Right ventricle myocardium inferior (tissue), 1 donor: ENCODE data around the gene INHBE. TPM values are rescaled to one million over a fixed set of nuclear protein-coding genes. Genes with fewer than 3 reads are reported as not detected.
"Not testable (repeated sequence)": the region's sequence is repeated elsewhere in the genome, so short reads cannot be mapped to it uniquely, and the experiment has no call there.

Source experiments
- ATAC-seq: fragments of 200-7000 bp; cut with Tn5 transposase; one replicate; pipeline ENCODE4 v1.9.1; 2020; ENCODE audit warnings: mild to moderate bottlenecking, moderate library complexity
- DNase-seq: peaks from one replicate; pipeline ENCODE4 v3.0.0; 2021; ENCODE audit errors: missing footprints
- intact Hi-C: fragments of 100-400 bp; cut with DNase I; formaldehyde crosslinking; loops from one replicate; pipeline ENCODE4 v1.11.0; 2022
- long read RNA-seq: library from polyadenylated mRNA; unstranded; transcript quantifications from one replicate; pipeline ENCODE4 v2.0.0, GENCODE V29; 2021
- total RNA-seq: library from RNA; stranded (reverse); fragmentation: NEBNext Ultra II Directional; extraction: Animal tissue kit (Norgen Biotek cat#: 25700); gene quantifications from one replicate; pipeline ENCODE4 v1.2.1, GENCODE V29; 2021
- donor health status: DM: no; HTN: yes; CAD: no; lungs with severe emphysema.

Gene INHBE, protein sequence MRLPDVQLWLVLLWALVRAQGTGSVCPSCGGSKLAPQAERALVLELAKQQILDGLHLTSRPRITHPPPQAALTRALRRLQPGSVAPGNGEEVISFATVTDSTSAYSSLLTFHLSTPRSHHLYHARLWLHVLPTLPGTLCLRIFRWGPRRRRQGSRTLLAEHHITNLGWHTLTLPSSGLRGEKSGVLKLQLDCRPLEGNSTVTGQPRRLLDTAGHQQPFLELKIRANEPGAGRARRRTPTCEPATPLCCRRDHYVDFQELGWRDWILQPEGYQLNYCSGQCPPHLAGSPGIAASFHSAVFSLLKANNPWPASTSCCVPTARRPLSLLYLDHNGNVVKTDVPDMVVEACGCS
- total RNA-seq = not detected
- long read RNA-seq = 0 reads

DNA sequence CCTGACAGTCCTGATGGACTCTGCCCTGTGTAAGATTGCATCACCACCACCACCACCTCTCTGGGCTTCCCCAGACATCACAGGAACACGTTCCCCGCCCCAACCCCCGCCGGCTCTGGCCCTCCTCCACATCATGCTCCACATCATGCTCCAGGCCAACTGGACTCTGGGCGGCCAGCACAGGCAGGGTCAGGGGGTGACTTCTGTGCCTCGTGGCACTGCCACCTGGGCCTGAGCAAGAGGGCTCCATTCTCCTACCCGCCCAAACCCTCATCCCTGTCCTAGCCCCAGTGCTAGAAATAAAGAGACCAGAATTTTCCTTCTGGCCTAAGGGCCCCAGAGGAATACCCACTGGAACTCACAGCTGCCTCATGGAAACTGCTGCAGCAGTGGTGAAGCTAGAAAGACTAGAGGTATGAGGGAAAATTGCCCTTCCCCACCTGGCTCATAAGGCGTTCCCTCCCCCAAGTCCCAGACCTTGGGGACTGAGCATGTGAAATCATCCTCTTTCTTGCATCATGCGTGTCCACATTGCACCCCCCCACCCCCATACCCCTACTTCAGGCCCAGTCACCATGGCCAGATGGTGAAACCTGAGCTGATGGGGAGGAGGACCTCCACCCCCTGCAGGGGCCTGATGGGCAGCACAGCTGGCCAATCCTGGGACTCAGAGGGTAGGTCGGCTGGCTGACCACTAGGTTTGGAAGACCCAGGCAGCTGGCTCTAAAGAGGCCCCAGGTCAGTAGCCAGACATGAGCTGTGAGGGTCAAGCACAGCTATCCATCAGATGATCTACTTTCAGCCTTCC lies at the start of gene INHBE:
INHBE (plus strand) TSS at position 742 of the 808 bp plus-strand sequence. CDS start 230 bp downstream, outside the sequence.
- ATAC-seq (no peak), DNase-seq (no peak)
- intact Hi-C loops = loop anchor here (5.0 to 10.0 kb wide), 2 partner anchors 170 to 242 kb away; no protein-coding TSS in a partner anchor

DNA sequence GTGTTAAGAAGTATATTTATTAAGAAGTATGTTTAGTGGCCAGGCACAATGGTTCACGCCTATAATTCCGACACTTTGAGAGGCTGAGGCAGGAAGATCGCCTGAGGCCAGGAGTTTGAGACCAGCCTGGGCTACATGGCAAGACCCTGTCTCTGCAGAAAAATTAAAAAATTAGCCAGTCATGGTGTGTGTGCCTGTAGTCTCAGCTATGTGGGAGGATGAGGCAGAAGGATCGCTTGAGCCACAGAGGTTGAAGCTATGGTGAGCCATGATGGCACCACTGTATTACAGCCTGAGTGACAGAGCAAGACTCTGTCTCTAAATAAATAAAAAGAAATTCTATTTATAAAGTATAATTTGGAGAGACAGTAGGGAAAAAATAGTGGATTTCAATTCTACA lies 44.6 kb upstream of the INHBE start:
- ATAC-seq (no peak), DNase-seq (no peak)
- intact Hi-C loops = no loop called here

DNA sequence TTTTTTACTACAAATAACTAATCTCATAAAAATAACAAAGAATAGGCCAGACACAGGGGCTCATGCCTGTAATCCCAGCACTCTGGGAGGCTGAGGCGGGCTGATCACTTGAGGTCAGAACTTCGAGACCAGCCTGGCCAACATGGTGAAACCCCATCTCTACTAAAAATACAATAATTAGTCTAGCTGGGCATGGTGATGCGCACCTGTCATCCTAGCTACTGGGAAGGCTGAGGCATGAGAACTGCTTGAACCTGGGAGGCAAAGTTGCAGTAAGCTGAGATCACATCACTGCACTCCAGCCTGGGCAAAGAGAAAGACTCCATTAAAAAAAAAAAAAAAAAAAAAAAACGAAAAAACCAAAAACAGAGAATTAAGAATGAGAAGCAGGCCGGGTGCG lies 40.9 kb upstream of the INHBE start:
- DNase-seq, intact Hi-C loops, ATAC-seq: not testable (repeated sequence)

DNA sequence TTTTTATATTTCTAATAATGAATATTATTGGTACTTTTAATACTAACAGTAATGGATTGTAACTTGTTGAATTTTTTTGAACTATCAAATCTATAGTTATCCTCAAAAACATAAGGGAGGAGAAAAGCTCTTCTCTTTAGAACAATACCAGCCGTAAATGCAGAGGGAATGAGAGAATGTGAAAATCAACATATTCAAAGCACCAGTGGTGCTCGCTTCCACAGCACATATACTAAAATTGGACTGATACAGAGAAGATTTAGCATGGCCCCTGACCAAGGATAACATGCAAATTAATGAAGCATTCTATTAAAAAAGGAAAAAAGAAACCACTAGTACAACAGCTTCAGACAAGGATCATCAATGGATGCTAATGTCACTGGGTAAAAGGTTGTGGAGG lies 40.0 kb upstream of the INHBE start:
- intact Hi-C loops = no loop called here
- ATAC-seq = no peak
- no peak for DNase-seq

DNA sequence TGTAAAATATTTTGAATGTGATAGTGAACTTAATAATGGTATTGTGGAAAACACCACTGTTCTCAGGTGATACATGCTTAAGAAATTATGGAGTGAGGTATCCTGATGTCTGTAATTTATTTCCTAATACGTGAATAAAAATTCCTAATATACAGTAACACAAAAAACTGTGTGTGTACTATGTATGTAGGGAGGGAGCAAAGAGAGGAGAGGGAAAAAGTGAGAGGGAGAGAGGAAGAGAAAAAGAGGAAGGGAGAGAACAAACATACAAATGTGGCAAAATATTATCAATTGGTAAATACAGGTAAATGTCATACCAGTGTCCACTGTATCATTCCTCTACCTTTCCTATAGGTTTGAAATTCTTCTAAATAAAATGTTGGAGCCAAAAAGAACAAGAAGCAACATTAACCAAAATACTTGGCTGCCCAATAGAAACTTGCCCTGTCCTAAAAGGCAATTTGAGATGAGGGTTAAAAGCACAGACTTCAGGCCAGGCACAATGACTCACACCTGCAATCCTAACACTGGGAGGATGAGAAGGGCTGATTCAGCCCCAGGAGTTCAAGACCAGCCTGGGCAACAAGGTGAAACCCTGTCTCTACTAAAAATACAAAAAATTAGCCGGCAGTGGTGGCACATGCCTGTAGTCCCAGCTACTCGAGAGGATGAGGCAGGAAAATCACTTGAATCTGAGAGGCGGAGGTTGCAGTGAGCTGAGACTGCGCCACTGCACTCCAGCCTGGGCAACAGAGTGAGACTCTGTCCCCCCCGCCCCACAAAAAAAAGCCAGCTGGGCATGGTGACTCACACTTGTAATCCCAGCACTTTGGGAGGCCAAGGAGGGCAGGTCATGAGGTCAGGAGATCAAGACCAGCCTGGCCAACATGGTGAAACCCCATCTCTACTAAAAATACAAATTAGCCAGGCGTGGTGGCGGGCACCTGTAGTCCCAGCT lies 38.8 kb upstream of the INHBE start:
- no peak for DNase-seq
- intact Hi-C loops = no loop called here
- ATAC-seq = no peak

DNA sequence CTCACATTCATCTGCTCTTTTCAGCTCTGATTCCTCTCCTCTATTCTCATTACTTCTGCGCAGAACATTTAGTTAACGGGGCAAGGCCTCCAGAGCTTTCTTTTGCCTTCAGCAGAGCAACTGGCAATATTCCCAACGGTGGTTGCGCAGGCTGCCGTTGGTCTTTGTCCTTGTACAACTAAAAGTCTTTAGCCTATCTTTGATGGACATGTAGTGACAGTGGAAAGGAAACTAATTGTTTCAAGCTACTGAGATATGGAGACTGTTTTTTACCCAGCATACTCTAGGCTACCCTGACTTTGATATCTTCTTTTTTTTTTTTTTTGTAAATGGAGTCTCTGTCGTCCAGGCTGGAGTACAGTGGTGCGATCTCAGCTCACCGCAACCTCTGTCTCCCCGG lies 36.9 kb upstream of the INHBE start:
- intact Hi-C loops = no loop called here
- ATAC-seq = peak; percentile 31
- DNase-seq = no peak

DNA sequence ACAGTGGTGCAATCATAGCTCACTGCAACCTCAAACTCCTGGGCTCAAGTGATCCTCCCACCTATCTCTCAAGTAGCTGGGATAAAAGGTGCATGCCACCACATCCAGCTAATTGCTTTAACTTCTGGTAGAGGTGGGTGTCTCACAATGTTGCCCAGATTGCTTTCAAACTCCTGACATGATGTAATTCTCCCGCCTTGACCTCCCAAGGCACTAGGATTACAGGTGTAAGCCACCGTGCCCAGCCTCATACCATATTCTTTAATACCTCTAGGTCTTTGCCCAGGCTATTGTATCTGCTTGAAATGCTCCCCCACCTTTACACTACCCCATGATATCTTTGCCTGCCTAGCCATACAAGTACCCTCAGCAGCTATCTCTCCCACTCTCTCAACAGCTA lies 35.6 kb upstream of the INHBE start:
- ATAC-seq (no peak), DNase-seq (no peak)
- intact Hi-C loops = no loop called here

DNA sequence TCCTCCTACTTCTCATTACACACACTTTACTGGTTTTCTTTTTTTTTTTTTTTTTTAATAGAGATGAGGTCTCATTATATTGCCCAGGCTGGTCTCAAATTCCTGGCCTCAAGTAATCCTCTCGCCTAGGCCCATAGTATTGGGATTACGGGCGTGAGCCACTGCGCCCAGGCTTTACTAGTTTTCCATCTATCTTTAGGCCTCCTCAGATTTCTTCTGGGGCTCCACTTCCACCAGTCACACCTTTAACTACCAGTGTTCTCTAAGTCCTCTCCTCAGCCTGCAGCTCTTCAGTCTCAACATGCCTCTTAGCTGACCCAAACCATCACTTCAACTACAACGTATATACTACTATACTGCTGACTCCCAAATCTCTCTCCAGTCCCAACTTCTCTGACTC lies 34.6 kb upstream of the INHBE start:
- DNase-seq (no peak), ATAC-seq (no peak)
- intact Hi-C loops = no loop called here

DNA sequence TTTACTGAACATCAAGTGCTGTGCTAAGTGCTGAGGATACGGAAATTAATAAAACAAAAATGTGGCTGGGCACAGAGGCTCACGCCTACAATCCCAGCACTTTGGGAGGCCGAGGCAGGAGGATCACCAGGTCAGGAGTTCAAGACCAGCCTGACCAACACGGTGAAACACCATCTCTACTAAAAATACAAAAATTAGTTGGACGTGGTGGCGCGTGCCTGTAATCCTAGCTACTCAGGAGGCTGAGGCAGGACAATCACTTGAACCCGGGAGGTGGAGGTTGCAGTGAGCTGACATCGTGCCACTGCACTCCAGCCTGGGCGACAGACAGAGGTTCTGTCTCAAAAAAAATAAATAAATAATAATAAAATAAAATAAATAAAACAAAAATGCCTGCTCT lies 28.2 kb upstream of the INHBE start:
- DNase-seq, intact Hi-C loops, ATAC-seq: not testable (repeated sequence)

DNA sequence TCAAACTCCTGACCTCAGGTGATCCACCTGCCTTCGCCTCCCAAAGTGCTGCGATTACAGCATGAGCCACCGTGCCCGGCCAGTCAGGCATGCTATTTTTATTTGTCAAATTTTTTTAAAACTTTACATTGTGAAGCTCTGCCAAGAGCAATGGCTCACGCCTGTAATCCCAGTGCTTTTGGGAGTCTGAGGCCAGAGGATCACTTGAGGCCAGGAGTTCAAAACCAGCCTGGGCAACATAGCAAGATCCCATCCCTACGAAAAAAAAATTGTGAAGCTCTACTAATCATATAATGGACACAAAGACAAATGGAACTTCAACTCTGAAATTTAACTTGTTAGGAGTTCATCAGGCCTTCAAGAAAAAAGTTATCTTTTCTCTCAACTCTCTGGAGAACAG lies 26.1 kb upstream of the INHBE start:
- ATAC-seq (no peak), DNase-seq (no peak)
- intact Hi-C loops = no loop called here

DNA sequence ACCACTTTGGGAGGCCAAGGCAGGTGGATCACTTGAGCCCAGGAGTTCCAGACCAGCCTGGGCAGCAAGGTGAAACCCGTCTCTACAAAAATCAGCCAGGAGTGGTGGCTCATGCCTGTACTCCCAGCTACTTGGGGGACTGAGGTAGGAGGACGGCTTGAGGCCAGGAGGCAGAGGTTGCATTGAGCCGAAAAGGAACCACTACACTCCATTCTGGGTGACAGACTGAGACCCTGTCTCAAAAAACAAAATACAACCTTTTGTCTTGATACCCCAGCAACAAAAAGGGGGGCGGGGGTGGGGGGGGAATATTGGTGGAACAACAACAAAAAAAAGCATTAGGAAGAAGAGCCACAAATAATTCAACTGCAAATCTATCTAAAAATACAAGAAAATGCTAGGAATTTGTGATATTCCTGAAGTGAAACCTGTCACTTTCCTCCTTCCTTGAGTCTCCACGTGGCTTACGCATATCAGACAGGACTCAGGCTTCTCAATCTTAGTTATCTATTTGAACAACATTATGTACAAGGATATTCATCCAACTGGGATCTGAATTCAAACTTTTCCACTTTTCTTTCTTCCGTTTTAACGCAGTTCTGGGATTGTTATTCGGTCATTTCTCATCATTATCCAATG lies 25.5 kb upstream of the INHBE start:
- ATAC-seq (no peak), DNase-seq (no peak)
- intact Hi-C loops = no loop called here

DNA sequence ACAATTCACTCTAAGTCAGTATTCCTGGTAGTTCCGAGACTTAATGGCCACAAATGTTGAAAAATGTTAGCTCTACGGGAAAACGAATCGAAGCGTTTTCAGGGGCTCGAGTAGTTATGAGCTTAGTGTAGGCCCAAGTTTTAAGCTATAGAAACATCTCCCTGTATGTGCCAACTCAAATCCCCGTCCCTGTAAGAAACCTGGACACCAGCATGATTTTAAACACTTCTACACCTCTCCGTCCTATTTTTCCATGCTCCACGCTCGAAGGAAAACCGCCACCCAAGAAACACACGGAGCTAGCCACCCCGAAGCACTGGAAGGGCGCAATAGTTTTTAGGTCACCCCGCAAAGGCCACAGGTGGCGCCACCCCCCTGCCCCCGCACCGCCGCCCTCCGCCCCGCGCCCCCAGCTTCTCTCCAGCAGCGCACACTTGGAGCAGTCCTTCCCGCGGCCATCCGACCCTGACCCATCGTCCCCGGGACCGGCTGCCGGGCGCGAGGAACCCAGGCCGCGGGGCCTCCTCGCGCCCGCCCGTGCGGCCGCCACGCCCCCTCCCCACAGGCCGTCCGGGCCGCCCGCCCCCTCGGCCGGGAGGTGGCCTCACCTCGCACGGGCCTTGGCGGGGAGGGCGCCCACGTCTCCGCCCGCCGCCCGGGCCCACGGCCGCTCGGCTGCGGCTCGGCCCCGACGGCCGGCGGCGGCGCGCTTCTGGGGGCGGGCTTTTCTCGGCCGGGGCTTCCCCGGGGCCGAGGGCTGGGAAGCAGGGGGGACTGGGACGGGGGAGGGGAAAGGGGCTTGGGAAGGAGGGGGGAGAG lies 24.8 kb upstream of the INHBE start:
- peak; percentile 82 for DNase-seq
- intact Hi-C loops = no loop called here

DNA sequence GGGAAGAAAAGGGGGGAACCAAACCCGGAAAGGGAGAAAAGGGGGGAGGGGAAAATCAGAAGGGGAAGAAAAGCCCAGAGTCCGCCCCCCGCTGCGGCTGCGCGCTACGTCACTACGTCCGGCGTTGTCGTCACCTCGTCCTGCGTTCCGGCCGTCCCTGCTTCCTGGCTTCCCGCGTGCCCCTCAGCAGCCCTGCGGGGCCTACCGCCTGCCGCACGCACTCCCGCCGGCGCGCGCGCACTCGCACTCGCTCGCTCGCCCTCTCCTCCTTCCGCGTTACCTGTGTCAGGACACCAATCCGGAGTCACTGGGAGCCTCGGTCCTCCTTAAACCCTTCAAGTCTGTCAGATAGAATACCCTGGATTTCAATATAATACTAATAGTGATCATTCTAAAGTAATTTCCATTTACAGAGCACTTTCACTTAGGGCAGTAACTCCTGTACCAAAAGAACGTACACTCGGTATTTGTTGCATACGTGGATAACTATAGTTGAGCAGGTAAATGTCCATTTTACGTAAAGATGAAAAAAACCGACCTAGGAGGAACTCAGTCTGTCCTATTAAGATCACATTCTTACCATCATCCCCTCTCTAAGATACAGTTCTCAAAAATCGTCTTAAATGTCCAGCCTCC lies 24.1 kb upstream of the INHBE start, which contains the start of gene R3HDM2:
R3HDM2 (minus strand) TSS at position 113 of the 636 bp plus-strand sequence. CDS start 120,615 bp downstream, outside the sequence.
- ATAC-seq (peak; percentile 98), DNase-seq (peak; percentile 96)
- intact Hi-C loops = no loop called here

More for the DNA sequence above, 24.8 kb upstream of the INHBE start:
- ATAC-seq = peak; percentile 73

DNA sequence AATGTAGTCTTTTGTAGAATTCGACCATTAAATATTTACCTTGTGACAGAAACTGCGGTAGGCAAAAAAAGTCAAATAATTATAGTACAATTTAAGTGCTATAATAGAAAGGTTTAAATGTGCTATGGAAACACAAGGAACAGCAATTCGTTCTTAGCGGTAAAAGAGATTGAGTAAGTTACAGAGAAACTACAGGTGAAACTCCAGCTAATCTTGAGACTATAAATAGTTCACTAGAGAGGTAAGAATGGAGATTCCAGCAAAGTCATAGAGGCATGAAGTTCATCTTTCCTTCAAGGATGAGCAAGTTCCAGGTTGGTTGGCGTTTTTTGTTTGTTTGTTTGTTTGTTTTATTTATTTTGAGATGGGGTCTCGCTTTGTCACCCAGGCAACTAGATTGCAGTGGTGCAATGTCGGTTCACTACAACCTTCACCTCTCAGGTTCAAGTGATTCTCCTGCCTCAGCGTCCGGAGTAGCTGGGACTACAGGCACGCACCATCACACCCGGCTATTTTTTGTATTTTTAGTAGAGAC lies 23.4 kb upstream of the INHBE start:
- DNase-seq (no peak), ATAC-seq (no peak)
- intact Hi-C loops = no loop called here

DNA sequence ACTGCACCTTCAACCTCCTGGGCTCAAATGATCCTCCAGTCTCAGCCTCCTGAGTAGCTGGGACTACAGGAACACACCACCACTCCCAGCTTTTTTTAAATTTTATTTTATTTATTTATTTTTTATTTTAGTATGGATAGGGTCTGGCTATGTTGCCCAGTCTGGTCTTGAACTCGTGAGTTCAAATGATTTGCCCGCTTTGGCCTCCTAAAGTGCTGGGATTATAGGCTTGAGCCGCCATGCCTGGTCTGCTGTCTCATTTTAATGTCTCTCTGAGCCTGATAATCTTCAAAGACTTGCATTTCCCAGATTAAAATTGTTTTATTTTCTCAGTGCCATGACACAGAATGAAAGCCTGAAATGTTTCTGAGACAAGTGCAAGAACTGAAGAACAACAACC lies 21.7 kb upstream of the INHBE start:
- no peak for DNase-seq
- intact Hi-C loops = no loop called here
- no peak for ATAC-seq

DNA sequence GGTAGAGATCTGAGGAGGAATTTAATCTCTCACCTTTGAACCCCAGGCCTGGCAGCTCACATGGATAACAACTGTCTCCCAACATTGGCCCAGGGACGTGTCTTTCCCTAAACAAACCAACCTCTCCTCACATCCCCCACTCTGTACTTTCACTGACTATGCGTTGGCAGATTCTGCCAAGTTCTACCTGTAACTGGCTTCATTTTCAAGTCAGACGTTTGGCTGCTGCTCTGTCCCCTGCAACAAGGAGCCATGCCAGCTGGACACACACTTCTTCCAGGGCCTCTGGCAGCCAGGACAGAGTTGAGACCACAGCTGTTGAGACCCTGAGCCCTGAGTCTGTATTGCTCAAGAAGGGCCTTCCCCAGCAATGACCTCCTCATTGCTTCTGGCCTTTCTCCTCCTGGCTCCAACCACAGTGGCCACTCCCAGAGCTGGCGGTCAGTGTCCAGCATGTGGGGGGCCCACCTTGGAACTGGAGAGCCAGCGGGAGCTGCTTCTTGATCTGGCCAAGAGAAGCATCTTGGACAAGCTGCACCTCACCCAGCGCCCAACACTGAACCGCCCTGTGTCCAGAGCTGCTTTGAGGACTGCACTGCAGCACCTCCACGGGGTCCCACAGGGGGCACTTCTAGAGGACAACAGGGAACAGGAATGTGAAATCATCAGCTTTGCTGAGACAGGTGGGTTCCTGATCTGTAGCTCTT lies 20.4 kb upstream of the INHBE start, which contains the start of gene INHBC:
INHBC (plus strand) TSS at position 268 of the 707 bp plus-strand sequence; CDS start at position 371, 103 bp downstream.
- intact Hi-C loops = no loop called here
- no peak for DNase-seq
- ATAC-seq = no peak
